ENCODE results near the gene CWF19L2. TPM values are rescaled to one million over a fixed set of nuclear protein-coding genes. Genes with fewer than 3 reads are reported as not detected.

The CWF19L2 gene
- total RNA-seq, 1 donor from 2014 or later = 9.0 TPM

GRCh38 chr11:107430525-107430924, 27.1 kb downstream of the CWF19L2 start:
- Histone ChIP-seq H3K9ac (ENCODE audit: low read length) (no peak overlapping the region), H3K9me3 (ENCODE audit: insufficient read depth, low read depth, low read length) (no peaks in the 10 kb centered on the region), H3K36me3 (ENCODE audit: insufficient read depth, low read length) (peaks cover 4% of the 10 kb centered on the region), H4K20me1 (ENCODE audit: insufficient read depth, low read length) (no peaks in the 10 kb centered on the region), H3K27me3 (ENCODE audit: insufficient read depth, low read length) (no peaks in the 10 kb centered on the region), H3K4me2 (ENCODE audit: low read length) (no peak overlapping the region), H2AFZ (ENCODE audit: low read depth, low read length) (no peak overlapping the region), H3K4me1 (ENCODE audit: insufficient read depth, low read length) (no peaks in the 10 kb centered on the region), H3K27ac (ENCODE audit: low read depth, low read length) (no peak overlapping the region), H3K4me3 (ENCODE audit: insufficient read depth, low read depth, low read length) (no peak overlapping the region), H3K79me2 (ENCODE audit: insufficient read depth, low read length) (no peaks in the 10 kb centered on the region)
- TF ChIP-seq CTCF (IDR thresholded peaks at IDR 0.05; ENCODE audit: insufficient read depth, low read depth, low read length) (no peak), EZH2 (IDR thresholded peaks at IDR 0.05; ENCODE audit: insufficient read depth, low read length) (no peak)
- FAIRE-seq (no peak), DNase-seq (ENCODE audit: low read depth) (no peak)
- Mint-ChIP-seq H3K9me3 (ENCODE audit: unreplicated experiment) (no peaks in the 10 kb centered on the region), H3K36me3 (ENCODE audit: low read depth, unreplicated experiment) (peaks cover 5% of the 10 kb centered on the region), H3K4me3 (ENCODE audit: unreplicated experiment) (no peak overlapping the region), H3K4me1 (ENCODE audit: low read depth, unreplicated experiment) (no peaks in the 10 kb centered on the region), H3K27ac (ENCODE audit: unreplicated experiment) (no peak overlapping the region), H3K27me3 (ENCODE audit: low read depth, unreplicated experiment) (no peaks in the 10 kb centered on the region)

GRCh38 chr11:107427569-107428180, 29.9 kb downstream of the CWF19L2 start:
- Histone ChIP-seq H3K79me2 (ENCODE audit: insufficient read depth, low read length) (no peaks in the 10 kb centered on the region), H3K36me3 (ENCODE audit: insufficient read depth, low read length) (peaks cover 4% of the 10 kb centered on the region), H3K27ac (ENCODE audit: low read depth, low read length) (no peak overlapping the region), H3K27me3 (ENCODE audit: insufficient read depth, low read length) (no peaks in the 10 kb centered on the region), H3K4me2 (ENCODE audit: low read length) (no peak overlapping the region), H3K4me1 (ENCODE audit: insufficient read depth, low read length) (no peaks in the 10 kb centered on the region), H3K4me3 (ENCODE audit: insufficient read depth, low read depth, low read length) (no peak overlapping the region), H4K20me1 (ENCODE audit: insufficient read depth, low read length) (no peaks in the 10 kb centered on the region), H3K9me3 (ENCODE audit: insufficient read depth, low read depth, low read length) (no peaks in the 10 kb centered on the region), H3K9ac (ENCODE audit: low read length) (no peak overlapping the region), H2AFZ (ENCODE audit: low read depth, low read length) (no peak overlapping the region)
- H3K27ac Mint-ChIP-seq (ENCODE audit: unreplicated experiment) = no peak overlapping the region
- H3K4me3 Mint-ChIP-seq (ENCODE audit: unreplicated experiment) = no peak overlapping the region
- H3K36me3 Mint-ChIP-seq (ENCODE audit: low read depth, unreplicated experiment) = peaks cover 5% of the 10 kb centered on the region
- H3K27me3 Mint-ChIP-seq (ENCODE audit: low read depth, unreplicated experiment) = no peaks in the 10 kb centered on the region
- DNase-seq (ENCODE audit: low read depth) = peak; percentile 66
- FAIRE-seq = no peak
- H3K4me1 Mint-ChIP-seq (ENCODE audit: low read depth, unreplicated experiment) = peaks cover 2% of the 10 kb centered on the region
- TF ChIP-seq EZH2 (IDR thresholded peaks at IDR 0.05; ENCODE audit: insufficient read depth, low read length) = no peak
- TF ChIP-seq CTCF (IDR thresholded peaks at IDR 0.05; ENCODE audit: insufficient read depth, low read depth, low read length) = no peak
- no peaks in the 10 kb centered on the region for H3K9me3 Mint-ChIP-seq (ENCODE audit: unreplicated experiment)

- Histone ChIP-seq H3K79me2 (ENCODE audit: insufficient read depth, low read length) (no peaks in the 10 kb centered on the region), H3K36me3 (ENCODE audit: insufficient read depth, low read length) (peaks cover 3% of the 10 kb centered on the region), H3K4me3 (ENCODE audit: insufficient read depth, low read depth, low read length) (no peak overlapping the region), H3K27me3 (ENCODE audit: insufficient read depth, low read length) (no peaks in the 10 kb centered on the region), H2AFZ (ENCODE audit: low read depth, low read length) (no peak overlapping the region), H4K20me1 (ENCODE audit: insufficient read depth, low read length) (no peaks in the 10 kb centered on the region), H3K4me2 (ENCODE audit: low read length) (no peak overlapping the region), H3K4me1 (ENCODE audit: insufficient read depth, low read length) (no peaks in the 10 kb centered on the region), H3K27ac (ENCODE audit: low read depth, low read length) (no peak overlapping the region), H3K9me3 (ENCODE audit: insufficient read depth, low read depth, low read length) (no peaks in the 10 kb centered on the region), H3K9ac (ENCODE audit: low read length) (no peak overlapping the region)
- Mint-ChIP-seq H3K4me3 (ENCODE audit: unreplicated experiment) (no peak overlapping the region), H3K36me3 (ENCODE audit: low read depth, unreplicated experiment) (no peaks in the 10 kb centered on the region), H3K4me1 (ENCODE audit: low read depth, unreplicated experiment) (no peaks in the 10 kb centered on the region), H3K27me3 (ENCODE audit: low read depth, unreplicated experiment) (no peaks in the 10 kb centered on the region), H3K9me3 (ENCODE audit: unreplicated experiment) (no peaks in the 10 kb centered on the region), H3K27ac (ENCODE audit: unreplicated experiment) (no peak overlapping the region)
- DNase-seq (ENCODE audit: low read depth) (no peak), FAIRE-seq (no peak)
- TF ChIP-seq CTCF (IDR thresholded peaks at IDR 0.05; ENCODE audit: insufficient read depth, low read depth, low read length) (no peak), EZH2 (IDR thresholded peaks at IDR 0.05; ENCODE audit: insufficient read depth, low read length) (no peak)
These were observed 44.3 kb downstream of the CWF19L2 start for GRCh38 chr11:107413352-107413751.

Measured in astrocyte (in vitro differentiated cells and primary cell).